IPS DF 6.9 (cell line): Measurements from ENCODE around the gene C3orf52.
A peak's percentile ranks its signal among the peaks of the same experiment; 100 is the strongest.

Source experiments
- DNase-seq: peaks from one replicate; pipeline ENCODE4 v3.0.0-alpha.2; 2013; ENCODE audit warnings: low read depth, low spot score
- H3K27ac ChIP-seq: one replicate; pipeline ENCODE4 v1.5.1; 2013; ENCODE audit warnings: low read length, control low read depth
- H3K27me3 ChIP-seq: 2 replicates; pipeline ENCODE4 v1.6.1; 2013; ENCODE audit warnings: mild to moderate bottlenecking, low read length; ENCODE audit not compliant: control insufficient read depth, insufficient read depth
- H3K36me3 ChIP-seq: 2 replicates; pipeline ENCODE4 v1.6.1; 2013; ENCODE audit warnings: low read length; ENCODE audit not compliant: control insufficient read depth, insufficient read depth
- H3K4me1 ChIP-seq: 2 replicates; pipeline ENCODE4 v1.6.1; 2013; ENCODE audit warnings: low read length; ENCODE audit not compliant: control insufficient read depth, insufficient read depth
- H3K4me3 ChIP-seq: 2 replicates; pipeline ENCODE4 v1.5.1; 2013; ENCODE audit warnings: mild to moderate bottlenecking, low read length
- H3K9me3 ChIP-seq: 2 replicates; pipeline ENCODE4 v1.6.1; 2013; ENCODE audit warnings: low read length, inconsistent platforms; ENCODE audit not compliant: control insufficient read depth, insufficient read depth
- WGBS: extraction: QIAGEN DNeasy Blood & Tissue Kit; methylation state at CpG from one replicate; pipeline ENCODE4 v1.1.7; 2013; ENCODE audit warnings: mixed read lengths, missing lambda C conversion rate; ENCODE audit not compliant: insufficient read length, insufficient coverage; 5-methylcytosine and 5-hydroxymethylcytosine counted together

Gene C3orf52

DNA sequence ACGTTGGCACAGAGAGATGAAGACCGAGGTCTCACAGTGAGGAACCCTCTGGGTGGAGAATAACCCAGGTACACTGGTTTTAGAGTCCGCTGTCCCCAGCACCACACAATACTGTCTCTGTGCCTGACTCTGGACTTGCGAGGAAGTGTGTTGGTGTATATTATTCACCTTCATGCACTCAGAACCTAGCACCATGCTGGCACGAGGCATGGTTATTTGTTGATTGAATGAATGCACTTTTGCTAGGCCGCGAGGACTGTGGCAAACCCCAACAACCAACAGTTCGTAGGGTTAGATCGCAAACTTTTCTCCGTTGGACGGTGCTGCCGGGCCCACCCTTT, 484 bp upstream of the C3orf52 start:
- H3K27me3 ChIP-seq = no peaks in the 10 kb centered on the region
- peak overlapping the region; percentile 44; the same call in 1 of the 2 replicates for H3K4me3 ChIP-seq
- no peaks in the 10 kb centered on the region for H3K36me3 ChIP-seq

DNA sequence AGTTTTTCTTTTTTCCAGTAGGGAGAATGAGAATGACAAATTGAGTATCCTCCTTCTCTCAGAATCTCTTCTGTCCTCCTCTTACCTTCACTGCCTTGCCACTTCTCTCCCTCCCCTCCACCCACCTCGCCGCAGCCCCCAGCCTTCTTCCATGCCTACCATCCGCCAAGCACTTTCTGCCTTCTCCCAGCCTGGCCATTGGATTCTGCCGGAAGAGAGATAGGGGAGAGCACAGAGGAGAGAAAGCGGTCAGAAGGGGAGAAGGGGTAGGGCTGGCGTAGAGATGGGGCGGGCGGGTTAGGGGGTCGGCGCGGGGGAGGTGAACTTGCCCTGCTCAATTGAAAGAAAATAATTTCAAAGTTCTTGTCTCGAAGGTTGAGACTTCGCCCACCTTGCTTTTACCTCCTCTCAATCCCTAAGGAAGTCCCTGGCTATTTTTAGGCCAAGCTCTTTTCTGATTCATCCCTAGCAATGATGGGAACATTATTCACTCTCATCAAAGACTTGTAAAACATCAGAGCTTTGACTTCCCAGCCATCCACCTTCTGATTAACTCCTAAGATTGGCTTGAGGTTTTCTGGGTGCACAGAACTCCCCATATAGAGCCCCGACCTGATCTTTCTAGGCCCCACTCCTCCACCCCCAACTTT, 811 bp downstream of the C3orf52 start:
- Histone ChIP-seq H3K4me1 (no peaks in the 10 kb centered on the region), H3K27me3 (no peaks in the 10 kb centered on the region), H3K36me3 (no peaks in the 10 kb centered on the region), H3K4me3 (peak overlapping the region; percentile 44; the same call in 1 of the 2 replicates), H3K27ac (no peak overlapping the region), H3K9me3 (no peaks in the 10 kb centered on the region)
- no peak for DNase-seq
- WGBS = no CpG with 5 or more reads among the region's 14 CpGs

More for the DNA sequence above, 484 bp upstream of the C3orf52 start:
- WGBS = no CpG with 5 or more reads among the region's 12 CpGs
- no peak overlapping the region for H3K27ac ChIP-seq
- H3K4me1 ChIP-seq = no peaks in the 10 kb centered on the region
- DNase-seq = no peak
- H3K9me3 ChIP-seq = no peaks in the 10 kb centered on the region

DNA sequence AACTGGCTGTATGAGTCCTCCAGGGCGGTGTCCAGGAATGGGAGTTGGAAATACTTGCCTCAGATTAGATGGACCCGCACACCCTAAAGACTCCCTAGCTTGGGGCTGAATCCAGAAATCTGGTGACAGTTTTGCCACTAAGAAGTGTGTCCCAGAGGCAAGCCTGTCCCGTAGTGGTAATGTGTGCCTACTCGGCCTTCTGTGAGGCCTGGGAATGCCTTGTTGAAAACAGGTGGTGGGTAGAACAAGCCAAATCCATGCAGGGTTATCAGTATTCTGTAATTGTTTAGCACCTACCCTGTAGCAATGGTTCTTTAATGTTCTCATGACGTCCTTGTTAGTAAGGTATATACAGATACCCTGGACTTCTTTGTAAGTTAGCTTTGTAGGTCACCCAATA, 1.6 kb downstream of the C3orf52 start:
- Histone ChIP-seq H3K9me3 (no peaks in the 10 kb centered on the region), H3K36me3 (no peaks in the 10 kb centered on the region), H3K4me3 (no peak overlapping the region), H3K27ac (no peak overlapping the region), H3K27me3 (no peaks in the 10 kb centered on the region), H3K4me1 (peaks cover 1% of the 10 kb centered on the region; the same call in 1 of the 2 replicates)
- no CpG with 5 or more reads among the region's 5 CpGs for WGBS
- no peak for DNase-seq

DNA sequence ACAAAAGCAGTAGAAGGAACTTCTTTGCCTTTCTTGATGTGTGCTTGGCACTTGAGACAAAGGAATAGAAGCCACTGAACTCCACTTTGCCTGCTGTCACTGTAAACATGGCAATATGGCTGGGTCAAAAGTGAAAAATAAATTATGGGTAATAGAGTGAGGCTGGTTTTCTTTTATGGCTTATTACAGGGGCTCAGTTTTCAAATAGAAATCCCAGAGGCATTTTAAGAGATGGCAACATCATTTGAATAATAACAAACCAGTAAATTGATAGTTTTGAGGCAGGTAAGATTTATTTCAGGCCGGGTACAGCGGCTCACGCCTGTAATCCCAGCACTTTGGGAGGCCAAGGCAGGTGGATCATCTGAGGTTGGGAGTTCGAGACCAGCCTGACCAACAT, 2.8 kb downstream of the C3orf52 start:
- Histone ChIP-seq H3K4me3 (no peak overlapping the region), H3K4me1 (peaks cover 1% of the 10 kb centered on the region; the same call in 1 of the 2 replicates), H3K27me3 (no peaks in the 10 kb centered on the region), H3K9me3 (no peaks in the 10 kb centered on the region), H3K36me3 (no peaks in the 10 kb centered on the region), H3K27ac (no peak overlapping the region)
- no peak for DNase-seq
- WGBS = no CpG with 5 or more reads among the region's 4 CpGs

DNA sequence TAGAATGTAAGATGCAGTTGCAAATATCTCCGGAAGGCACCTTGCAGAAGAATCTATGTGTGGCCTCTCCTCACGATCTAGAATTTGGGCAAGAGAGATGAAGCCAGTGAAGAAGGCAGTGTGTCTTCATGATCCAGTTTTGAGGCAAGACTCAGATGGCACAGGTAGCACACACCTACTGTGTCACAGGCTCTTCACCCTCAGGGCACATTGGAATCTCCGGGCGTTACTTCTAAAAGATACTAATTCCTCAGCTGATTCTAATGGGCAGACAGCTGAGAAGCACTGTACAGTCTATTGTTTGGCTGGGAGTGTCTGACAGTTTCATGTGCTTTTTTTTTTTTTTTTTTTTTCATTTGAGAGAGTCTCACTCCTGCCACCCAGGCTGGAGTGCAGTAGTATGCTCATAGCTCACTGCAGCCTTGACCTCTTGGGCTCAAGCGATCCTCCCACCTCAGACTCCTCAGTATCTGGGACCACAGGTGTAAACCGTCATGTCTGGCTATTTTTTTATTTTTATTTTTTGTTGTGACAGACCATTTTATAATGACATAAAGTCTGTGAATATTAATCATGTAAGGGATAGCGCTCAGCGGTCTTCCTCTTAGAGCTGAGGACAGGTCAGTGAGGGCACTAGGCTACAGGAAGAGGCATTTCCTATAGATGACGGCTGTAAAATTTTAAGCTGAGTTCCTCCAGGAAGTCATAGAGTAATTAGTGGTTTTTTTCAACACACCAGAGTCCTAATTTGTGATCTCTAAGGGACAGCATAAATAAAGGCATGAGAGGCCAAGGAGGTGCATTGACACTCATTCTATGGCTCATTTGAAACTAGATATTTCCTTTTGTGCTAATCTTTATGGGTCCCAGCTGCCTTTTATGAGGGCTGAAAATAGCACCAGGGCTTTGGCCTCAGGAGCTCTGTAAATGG, 4.0 kb downstream of the C3orf52 start:
- H3K27me3 ChIP-seq = no peaks in the 10 kb centered on the region
- DNase-seq = no peak
- no peaks in the 10 kb centered on the region for H3K36me3 ChIP-seq
- H3K9me3 ChIP-seq = no peaks in the 10 kb centered on the region
- no peak overlapping the region for H3K4me3 ChIP-seq
- peaks cover 1% of the 10 kb centered on the region; the same call in 1 of the 2 replicates for H3K4me1 ChIP-seq
- WGBS = no CpG with 5 or more reads among the region's 9 CpGs
- H3K27ac ChIP-seq = no peak overlapping the region

DNA sequence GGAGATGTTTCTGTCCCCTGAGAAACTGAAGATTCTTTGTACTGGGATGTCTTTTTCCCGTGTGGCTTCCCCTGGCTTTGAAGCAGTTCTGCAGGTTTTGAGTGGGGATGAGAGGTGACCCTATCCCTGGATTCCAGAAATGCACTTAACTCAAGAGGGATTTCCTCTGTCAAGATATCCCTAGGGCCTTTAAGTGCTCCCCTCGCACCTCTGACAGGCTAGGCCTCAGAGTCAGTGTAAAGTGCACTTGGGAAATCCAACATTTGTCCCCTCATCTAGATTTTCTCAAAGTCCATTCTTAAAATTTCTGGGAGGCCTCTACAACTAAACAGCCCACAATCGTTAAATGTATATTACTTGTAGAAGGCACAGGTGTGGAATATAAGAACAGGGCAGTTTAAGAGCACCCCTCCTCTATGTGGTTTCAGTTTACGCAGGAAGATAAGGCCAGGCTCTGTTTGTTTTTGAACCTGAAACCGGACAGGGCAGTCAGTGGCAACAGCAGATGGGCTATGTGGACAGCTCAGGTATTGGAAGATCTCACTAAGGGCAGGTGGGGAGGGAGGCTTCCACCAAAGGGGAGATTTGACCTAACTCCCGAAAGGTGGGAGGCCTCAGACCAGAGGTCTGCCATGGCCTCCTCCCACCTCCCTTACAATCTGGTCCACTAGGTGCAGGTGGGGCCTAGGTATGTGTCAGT, 4.8 kb downstream of the C3orf52 start:
- Histone ChIP-seq H3K4me1 (peaks cover 1% of the 10 kb centered on the region; the same call in 1 of the 2 replicates), H3K27ac (no peak overlapping the region), H3K4me3 (no peak overlapping the region), H3K36me3 (no peaks in the 10 kb centered on the region), H3K9me3 (no peaks in the 10 kb centered on the region), H3K27me3 (no peaks in the 10 kb centered on the region)
- DNase-seq = no peak
- no CpG with 5 or more reads among the region's 6 CpGs for WGBS

DNA sequence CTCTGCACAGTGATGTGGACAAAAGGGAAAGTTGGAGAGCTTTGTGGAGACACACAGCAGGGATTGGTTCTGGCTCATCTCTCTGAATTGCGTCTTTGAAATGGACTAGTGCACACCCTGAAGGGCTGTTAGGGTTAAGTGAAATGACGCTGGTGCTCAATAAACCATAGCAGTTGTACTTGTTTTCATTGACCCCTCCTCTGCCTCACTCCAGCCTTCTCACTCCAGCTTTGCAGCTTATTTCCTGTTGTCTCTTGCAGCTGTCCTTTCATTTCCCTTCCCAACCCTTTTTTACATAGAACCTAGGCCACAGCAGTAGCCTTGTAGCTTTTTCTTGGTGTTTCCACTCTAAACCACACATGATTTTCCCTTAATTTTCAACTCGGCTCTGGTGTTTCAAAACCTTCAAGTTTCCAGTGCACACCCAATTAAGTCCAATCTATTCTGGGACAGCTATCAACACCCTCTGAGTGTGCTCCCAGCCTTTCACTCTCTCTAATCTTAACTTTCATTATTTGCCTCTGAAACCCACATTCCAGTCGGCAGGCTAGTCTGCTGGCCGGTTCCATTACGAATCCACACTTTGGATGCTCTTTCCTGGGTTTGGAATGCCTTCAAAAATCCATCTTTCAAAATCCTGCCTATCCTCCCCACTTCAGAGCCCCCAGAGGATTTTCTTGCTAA, 6.4 kb downstream of the C3orf52 start:
- H3K9me3 ChIP-seq = no peaks in the 10 kb centered on the region
- H3K27ac ChIP-seq = no peak overlapping the region
- no peaks in the 10 kb centered on the region for H3K27me3 ChIP-seq
- no peak overlapping the region for H3K4me3 ChIP-seq
- H3K36me3 ChIP-seq = no peaks in the 10 kb centered on the region
- no peak for DNase-seq
- peaks cover 1% of the 10 kb centered on the region; the same call in 1 of the 2 replicates for H3K4me1 ChIP-seq
- no CpG with 5 or more reads among the region's 6 CpGs for WGBS

DNA sequence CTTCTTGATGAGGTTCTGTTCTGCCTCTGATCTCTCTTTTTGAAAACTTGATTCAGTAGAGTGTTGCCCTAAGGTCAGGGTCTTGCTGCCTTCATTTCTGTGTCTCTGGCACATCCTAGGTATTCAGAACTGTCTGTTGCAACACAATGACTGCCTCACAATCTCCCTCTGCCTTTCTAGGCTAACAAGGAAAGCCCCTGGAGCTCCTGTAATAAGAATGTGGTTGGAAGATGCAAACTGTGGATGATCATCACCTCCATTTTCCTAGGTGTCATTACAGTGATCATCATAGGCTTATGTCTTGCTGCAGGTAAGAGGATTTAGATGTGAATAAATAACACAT, 7.0 kb downstream of the C3orf52 start:
- Histone ChIP-seq H3K36me3 (no peaks in the 10 kb centered on the region), H3K27ac (no peak overlapping the region), H3K9me3 (no peaks in the 10 kb centered on the region), H3K27me3 (no peaks in the 10 kb centered on the region), H3K4me3 (no peak overlapping the region), H3K4me1 (peaks cover 1% of the 10 kb centered on the region; the same call in 1 of the 2 replicates)
- no peak for DNase-seq

DNA sequence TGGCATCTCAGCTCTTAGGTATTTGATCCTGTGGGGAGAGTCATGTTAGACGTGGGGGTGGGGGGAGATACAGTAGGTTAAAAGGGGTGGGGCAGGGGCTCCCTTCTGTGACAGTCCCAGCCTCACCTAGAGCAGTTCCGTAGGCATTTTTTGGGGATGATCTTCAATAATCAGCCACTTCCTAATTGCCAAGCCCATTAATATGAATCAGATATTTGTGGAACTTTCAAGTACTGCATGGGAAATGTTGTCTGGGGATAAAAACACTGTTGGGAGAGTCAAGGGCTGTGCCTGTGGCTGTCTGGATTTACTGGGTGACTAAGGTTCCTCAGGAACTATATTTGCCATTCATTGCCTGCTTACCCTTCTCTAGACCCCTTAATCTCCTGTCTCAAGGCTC, 9.5 kb downstream of the C3orf52 start:
- Histone ChIP-seq H3K4me3 (no peak overlapping the region), H3K27ac (no peak overlapping the region), H3K9me3 (no peaks in the 10 kb centered on the region), H3K36me3 (no peaks in the 10 kb centered on the region), H3K27me3 (no peaks in the 10 kb centered on the region), H3K4me1 (peaks cover 1% of the 10 kb centered on the region; the same call in 1 of the 2 replicates)
- no CpG with 5 or more reads among the region's 2 CpGs for WGBS
- DNase-seq = no peak

DNA sequence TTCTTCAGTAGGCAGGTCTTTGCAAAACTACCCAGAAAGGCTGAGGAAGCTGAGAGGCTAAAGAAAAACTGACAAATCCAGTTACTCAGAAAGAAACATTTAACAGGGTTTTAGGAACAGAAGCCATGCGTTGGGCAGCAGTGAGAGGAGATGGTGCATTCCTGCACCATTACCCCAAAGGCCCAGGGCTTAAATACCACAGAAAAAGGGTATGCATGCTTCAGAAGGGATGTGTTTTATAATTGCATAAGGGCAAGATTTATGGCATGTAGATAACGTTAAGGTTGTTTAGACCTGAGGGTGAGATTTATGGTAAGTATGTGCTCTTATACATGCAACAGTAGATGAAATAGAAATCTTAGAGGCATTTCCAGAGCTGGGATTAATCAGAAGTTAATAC, 10.0 kb downstream of the C3orf52 start:
- no peaks in the 10 kb centered on the region for H3K27me3 ChIP-seq
- H3K9me3 ChIP-seq = no peaks in the 10 kb centered on the region
- peaks cover 1% of the 10 kb centered on the region; the same call in 1 of the 2 replicates for H3K4me1 ChIP-seq
- no peak overlapping the region for H3K27ac ChIP-seq
- 100% methylated on average over 1 of the region's 2 CpGs for whole genome bisulfite sequencing
- no peaks in the 10 kb centered on the region for H3K36me3 ChIP-seq
- H3K4me3 ChIP-seq = no peak overlapping the region
- no peak for DNase-seq
